Omental fat pad (tissue), 4 donors: ENCODE results near the gene SLC24A4. TPM values are rescaled to one million over a fixed set of nuclear protein-coding genes. Genes with fewer than 3 reads are reported as not detected.

ENCODE experiments used
- ATAC-seq: fragments of 150-250 bp; one replicate; pipeline ENCODE4 v1.9.1; 2016; ENCODE audit warnings: mild to moderate bottlenecking, moderate library complexity; ENCODE audit not compliant: low FRiP score
- DNase-seq: peaks from one replicate; pipeline ENCODE4 v3.0.0-alpha.2; 2019; ENCODE audit warnings: low spot score
- CTCF ChIP-seq, 3 donors: fragments of 450-650 bp; IDR thresholded peaks; one replicate each; pipeline ENCODE4 v1.5.1; 2016 to 2017; ENCODE audit warnings: antibody characterized with exemption in 3 of 3, mild to moderate bottlenecking in 3 of 3, moderate library complexity in 2 of 3
- total RNA-seq, 4 donors: library from RNA; depleted of rRNA; stranded (reverse); fragments of >200 nt; gene quantifications; one replicate each; pipeline ENCODE4 v1.1.0, GENCODE V29; 2016

Gene SLC24A4
- total RNA-seq, 4 donors from 2014 or later, result 0.48 to 2.2 (median 0.79) TPM

- peak; percentile 27 for DNase-seq
- ATAC-seq, result no peak
- no peak for TF ChIP-seq CTCF (IDR thresholded peaks at IDR 0.05)
Observed at GRCh38 chr14:92362781-92363235, 39.8 kb downstream of the SLC24A4 start.

- no peak for DNase-seq
- ATAC-seq, result no peak
- no peak for TF ChIP-seq CTCF (IDR thresholded peaks at IDR 0.05)
Observed at GRCh38 chr14:92366237-92366636, 43.3 kb downstream of the SLC24A4 start.

GRCh38 chr14:92368001-92368400 lies 45.0 kb downstream of the SLC24A4 start:
- DNase-seq, result no peak
- TF ChIP-seq CTCF (IDR thresholded peaks at IDR 0.05), result no peak
- ATAC-seq, result no peak

- TF ChIP-seq CTCF (IDR thresholded peaks at IDR 0.05), result no peak
- no peak for ATAC-seq
- no peak for DNase-seq
Observed at GRCh38 chr14:92369097-92369496, 46.1 kb downstream of the SLC24A4 start.

GRCh38 chr14:92372230-92372629 lies 49.3 kb downstream of the SLC24A4 start:
- no peak for ATAC-seq
- no peak for DNase-seq
- no peak for TF ChIP-seq CTCF (IDR thresholded peaks at IDR 0.05)

- no peak for TF ChIP-seq CTCF (IDR thresholded peaks at IDR 0.05)
- ATAC-seq, result no peak
- no peak for DNase-seq
Observed at GRCh38 chr14:92373336-92373735, 50.4 kb downstream of the SLC24A4 start.

GRCh38 chr14:92380131-92380530 lies 57.2 kb downstream of the SLC24A4 start:
- TF ChIP-seq CTCF (IDR thresholded peaks at IDR 0.05), result no peak
- no peak for ATAC-seq
- no peak for DNase-seq
